Right lobe of liver (tissue), 6 donors: ENCODE measurements around the gene DRAXIN. TPM values are rescaled to one million over a fixed set of nuclear protein-coding genes. Genes with fewer than 3 reads are reported as not detected.

Source experiments
- ATAC-seq, 4 donors: fragments of 200-7000 bp; cut with Tn5 transposase; one replicate each; pipeline ENCODE4 v1.9.1; 2020; ENCODE audit warnings: mild to moderate bottlenecking in 4 of 4, moderate library complexity in 4 of 4
- DNase-seq, 3 donors: peaks; one replicate each; pipeline ENCODE4 v3.0.0-alpha.2; 2020
- H3K27ac ChIP-seq, 3 donors: fragments of 200-600 bp; one replicate each; pipeline ENCODE4 v1.8.0; 2022
- H3K27me3 ChIP-seq, 2 donors: fragments of 200-600 bp; one replicate each; pipeline ENCODE4 v1.8.0; 2022
- H3K36me3 ChIP-seq, 4 donors: fragments of 200-600 bp; sonication (generic) in 1 of 4; one replicate each; pipeline versions ENCODE4 v1.5.1 to v1.8.0; 2017 to 2022; ENCODE audit warnings: control low read depth in 1 of 4
- H3K4me1 ChIP-seq, 4 donors: fragments of 200-600 bp; sonication (generic) in 1 of 4; one replicate each; pipeline versions ENCODE4 v1.5.1 to v1.8.0; 2017 to 2022; ENCODE audit warnings: control low read depth in 1 of 4
- H3K4me3 ChIP-seq, 3 donors: fragments of 200-600 bp; one replicate each; pipeline ENCODE4 v1.8.0; 2022
- H3K9me3 ChIP-seq, 4 donors: fragments of 200-600 bp; sonication (generic) in 1 of 4; one replicate each; pipeline versions ENCODE4 v1.5.1 to v1.8.0; 2017 to 2022; ENCODE audit warnings: control low read depth in 1 of 4
- CTCF ChIP-seq, 4 donors: fragments of 200-600 bp in 3 of 4; fragments of 450-650 bp in 1 of 4; IDR thresholded peaks; one replicate each; pipeline versions ENCODE4 v1.5.1 to v1.8.0; 2016 to 2022; ENCODE audit warnings: antibody characterized with exemption in 4 of 4, mild to moderate bottlenecking in 2 of 4
- POLR2A ChIP-seq: fragments of 450-650 bp; IDR thresholded peaks from one replicate; pipeline ENCODE4 v1.6.1; 2017; ENCODE audit warnings: antibody characterized with exemption, mild to moderate bottlenecking
- WGBS: methylation state at CpG from one replicate; pipeline ENCODE4 v1.1.6; 2018; ENCODE audit warnings: low coverage, low lambda C conversion rate; ENCODE audit not compliant: insufficient coverage; ENCODE audit errors: missing lambda C conversion rate; 5-methylcytosine and 5-hydroxymethylcytosine counted together
- intact Hi-C, 2 donors: fragments of 100-400 bp; cut with DNase I; formaldehyde crosslinking; loops; one replicate each; pipeline versions ENCODE4 v1.11.2 to v1.14.1; 2022
- total RNA-seq, 6 experiments: library from RNA; depleted of rRNA in 2 of 6; stranded (reverse); fragments of >200 nt in 2 of 6; fragmentation: NEBNext Ultra II Directional in 3 of 6; extraction: Animal tissue kit (Norgen Biotek cat#: 25700) in 3 of 6; gene quantifications; one replicate each; pipeline versions ENCODE4 v1.1.0 to v1.2.4, GENCODE V29; 2016 to 2023
- donor health status: DM: no; HTN: yes; CAD: no.
- donor health status: DM: no; HTN: no; CAD: no.
- donor health status: DM: no; HTN: no; CAD: no.
- donor health status: DM: no; HTN: yes; CAD: no.
- donor health status: DM: no; HTN: yes; CAD: no.

DRAXIN gene
- total RNA-seq, 6 experiments from 2014 or later: not detected

GRCh38 chr1:11748294-11749202 is 57.0 kb downstream of the DRAXIN start:
- DNase-seq (no peak), ATAC-seq (peak in 1 of 4 donors; percentile 5)
- Histone ChIP-seq H3K36me3 (peaks cover 0 to 7% (median 2%) of the 10 kb centered on the region in 4 donors), H3K4me1 (no peaks in the 10 kb centered on the region), H3K9me3 (no peaks in the 10 kb centered on the region), H3K27me3 (no peaks in the 10 kb centered on the region), H3K4me3 (no peak overlapping the region), H3K27ac (no peak overlapping the region)
- intact Hi-C loops: no loop called here
- TF ChIP-seq POLR2A: no peak
- no peak for TF ChIP-seq CTCF (IDR thresholded peaks at IDR 0.05)
- 92% methylated on average over 5 of the region's 27 CpGs for WGBS

GRCh38 chr1:11749203-11749689 is 57.7 kb downstream of the DRAXIN start:
- Histone ChIP-seq H3K4me3 (no peak overlapping the region), H3K9me3 (no peaks in the 10 kb centered on the region), H3K36me3 (peaks cover 0 to 7% (median 2%) of the 10 kb centered on the region in 4 donors), H3K4me1 (no peaks in the 10 kb centered on the region), H3K27ac (no peak overlapping the region), H3K27me3 (no peaks in the 10 kb centered on the region)
- DNase-seq (peak in 1 of 3 donors; percentile 63), ATAC-seq (peak; percentile 71 to 92 (median 88))
- TF ChIP-seq POLR2A (no peak), CTCF (IDR thresholded peaks at IDR 0.05) (peak; percentile 39 to 67 (median 58))
- WGBS: 51% methylated on average over 5 of the region's 9 CpGs
- intact Hi-C loops: no loop called here

- ATAC-seq (no peak), DNase-seq (no peak)
- H3K4me1 ChIP-seq: no peaks in the 10 kb centered on the region
- H3K4me3 ChIP-seq: no peak overlapping the region
- H3K36me3 ChIP-seq: peaks cover 0 to 7% (median 2%) of the 10 kb centered on the region in 4 donors
- intact Hi-C loops: no loop called here
- no peak overlapping the region for H3K27ac ChIP-seq
- TF ChIP-seq CTCF (IDR thresholded peaks at IDR 0.05) (no peak), POLR2A (no peak)
- H3K9me3 ChIP-seq: no peaks in the 10 kb centered on the region
- H3K27me3 ChIP-seq: no peaks in the 10 kb centered on the region
- 86% methylated on average over 1 of the region's 15 CpGs for WGBS
These were observed 58.5 kb downstream of the DRAXIN start for GRCh38 chr1:11749996-11750395.

DNA sequence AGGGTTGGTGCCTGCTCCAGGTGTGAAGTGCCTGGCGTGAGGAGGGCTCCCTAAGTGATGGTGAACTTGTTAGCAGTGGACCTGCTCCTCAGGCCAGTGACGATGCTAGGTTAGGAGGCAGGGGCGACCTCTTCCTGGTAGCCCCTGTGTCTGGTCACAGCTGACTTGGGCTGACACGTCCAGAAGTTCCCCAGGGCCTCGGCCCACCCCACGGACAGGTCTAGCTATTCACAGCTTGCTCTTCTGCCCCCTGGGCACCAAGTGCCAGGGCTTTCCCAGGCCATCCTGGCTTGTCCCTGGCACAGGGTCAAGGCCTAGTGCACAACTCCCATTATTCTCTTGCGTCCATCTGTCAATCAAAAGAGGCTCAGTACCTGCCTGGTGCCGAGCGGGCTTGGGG is 59.6 kb downstream of the DRAXIN start:
- H3K4me3 ChIP-seq: no peak overlapping the region
- ATAC-seq (no peak), DNase-seq (no peak)
- peaks cover 0 to 7% (median 2%) of the 10 kb centered on the region in 4 donors for H3K36me3 ChIP-seq
- intact Hi-C loops: no loop called here
- H3K4me1 ChIP-seq: no peaks in the 10 kb centered on the region
- no peaks in the 10 kb centered on the region for H3K27me3 ChIP-seq
- WGBS: 72% methylated on average over 4 of the region's 9 CpGs
- H3K9me3 ChIP-seq: no peaks in the 10 kb centered on the region
- no peak overlapping the region for H3K27ac ChIP-seq
- TF ChIP-seq CTCF (IDR thresholded peaks at IDR 0.05) (no peak), POLR2A (no peak)
